SJSA1 (cell line): ENCODE results near the gene TCF7L2. TPM values are rescaled to one million over a fixed set of nuclear protein-coding genes. Genes with fewer than 3 reads are reported as not detected.
A peak's percentile ranks its signal among the peaks of the same experiment; 100 is the strongest.

Experiments
- DNase-seq, 2 experiments: peaks; one replicate each; pipeline ENCODE4 v3.0.0-alpha.2; 2015 to 2020; ENCODE audit warnings: low spot score in 2 of 2, low read depth in 1 of 2
- H3K27ac ChIP-seq: fragments of 250-450 bp; sonication (Bioruptor Pico); 2 replicates; pipeline ENCODE4 v1.5.1; 2020; ENCODE audit warnings: mild to moderate bottlenecking, moderate library complexity
- H3K27me3 ChIP-seq: fragments of 250-450 bp; sonication (Bioruptor Pico); replicated peaks from 2 replicates; pipeline ENCODE4 v1.5.1; 2020; ENCODE audit warnings: mild to moderate bottlenecking, moderate library complexity
- H3K36me3 ChIP-seq: fragments of 250-450 bp; sonication (Bioruptor Pico); 2 replicates; pipeline ENCODE4 v1.5.1; 2020; ENCODE audit warnings: mild to moderate bottlenecking
- H3K4me1 ChIP-seq: fragments of 250-450 bp; sonication (Bioruptor Pico); replicated peaks from 2 replicates; pipeline ENCODE4 v1.6.1; 2021; ENCODE audit warnings: mild to moderate bottlenecking
- H3K4me3 ChIP-seq: fragments of 250-450 bp; sonication (Bioruptor Pico); 2 replicates; pipeline ENCODE4 v1.5.1; 2020; ENCODE audit warnings: mild to moderate bottlenecking
- H3K9me3 ChIP-seq: fragments of 250-450 bp; sonication (Bioruptor Pico); replicated peaks from 2 replicates; pipeline ENCODE4 v1.5.1; 2020; ENCODE audit warnings: mild to moderate bottlenecking
- total RNA-seq: library from RNA; depleted of rRNA; stranded (reverse); fragments of >200 nt; shearing (Covaris generic); gene quantifications from 2 replicates; pipeline ENCODE4 v1.2.3, GENCODE V29; 2014

TCF7L2 gene
- total RNA-seq, 1 experiment from 2014 or later, result 4.4 TPM

DNA sequence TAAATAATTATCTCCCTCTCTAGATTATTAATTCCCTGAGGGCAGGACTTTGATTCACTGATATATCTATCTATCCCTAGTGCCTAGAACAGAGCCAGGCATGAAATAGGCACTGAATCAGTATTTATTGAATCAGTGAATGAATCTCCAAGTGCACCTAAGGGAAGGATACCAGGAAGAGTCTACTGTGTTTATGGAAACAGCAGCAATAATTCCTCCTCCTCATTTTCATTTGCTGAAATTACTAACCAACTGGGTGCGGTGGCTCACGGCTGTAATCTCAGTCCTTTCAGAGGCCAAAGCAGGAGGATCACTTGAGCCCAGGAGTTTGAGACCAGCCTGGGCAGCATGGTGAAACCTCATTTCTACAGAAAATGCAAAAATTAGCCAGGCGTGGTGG, 161.2 kb downstream of the TCF7L2 start:
- H3K4me1 ChIP-seq, result peaks cover 15% of the 10 kb centered on the region
- DNase-seq, result no peak
- no peaks in the 10 kb centered on the region for H3K36me3 ChIP-seq
- H3K9me3 ChIP-seq, result no peaks in the 10 kb centered on the region
- H3K27me3 ChIP-seq, result no peaks in the 10 kb centered on the region
- H3K27ac ChIP-seq, result no peak overlapping the region
- H3K4me3 ChIP-seq, result no peak overlapping the region

DNA sequence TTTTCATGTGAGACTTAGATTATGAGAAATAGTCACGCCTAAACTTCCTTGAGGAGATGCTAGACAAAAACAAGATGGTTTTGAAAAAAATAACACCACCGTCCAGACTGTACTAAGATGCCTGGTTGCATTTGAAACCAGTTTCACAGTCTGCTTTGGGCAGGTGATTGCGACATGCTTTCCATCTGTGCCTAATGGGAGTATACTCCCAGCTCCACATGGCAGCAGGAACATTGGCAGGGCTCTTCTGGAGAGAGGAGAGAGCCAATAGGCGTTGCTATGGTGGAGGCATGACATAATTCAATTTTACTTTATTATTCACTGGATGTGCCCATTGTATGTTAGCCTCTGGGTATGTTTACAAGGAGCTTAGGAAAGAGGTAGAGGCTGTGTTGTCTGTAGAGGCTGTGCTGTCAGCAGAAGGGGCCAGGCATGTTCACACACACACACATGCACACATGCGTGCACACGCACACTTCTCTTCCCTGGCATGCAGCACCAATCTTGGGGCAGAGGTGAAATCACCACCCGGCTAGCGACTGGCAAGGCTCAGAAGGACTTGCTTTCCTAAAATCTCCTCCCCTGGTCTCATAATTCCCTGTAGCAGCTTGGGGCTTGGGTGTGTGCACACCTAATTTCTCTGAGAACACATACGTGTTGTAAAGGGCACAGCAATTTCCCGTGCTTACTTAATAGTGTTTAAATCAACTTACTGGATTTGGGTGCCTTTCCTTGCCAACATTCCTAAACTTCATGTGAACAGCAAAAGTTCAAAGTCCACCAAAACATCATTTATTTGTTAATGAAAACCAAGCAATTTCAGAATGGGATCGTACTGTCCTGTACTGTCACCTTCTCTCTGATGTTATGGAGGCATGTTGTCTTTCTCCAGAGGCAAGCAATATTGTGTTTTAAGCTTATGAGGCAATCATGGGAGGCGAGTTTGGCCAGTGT, 162.1 kb downstream of the TCF7L2 start:
- DNase-seq, result no peak
- H3K36me3 ChIP-seq, result no peaks in the 10 kb centered on the region
- no peak overlapping the region for H3K27ac ChIP-seq
- no peak overlapping the region for H3K4me3 ChIP-seq
- no peaks in the 10 kb centered on the region for H3K27me3 ChIP-seq
- peaks cover 8% of the 10 kb centered on the region for H3K4me1 ChIP-seq
- H3K9me3 ChIP-seq, result no peaks in the 10 kb centered on the region

GRCh38 chr10:113113241-113113640, 163.2 kb downstream of the TCF7L2 start:
- Histone ChIP-seq H3K9me3 (no peaks in the 10 kb centered on the region), H3K4me1 (no peaks in the 10 kb centered on the region), H3K36me3 (no peaks in the 10 kb centered on the region), H3K27me3 (no peaks in the 10 kb centered on the region), H3K4me3 (no peak overlapping the region), H3K27ac (no peak overlapping the region)
- DNase-seq, result no peak

DNA sequence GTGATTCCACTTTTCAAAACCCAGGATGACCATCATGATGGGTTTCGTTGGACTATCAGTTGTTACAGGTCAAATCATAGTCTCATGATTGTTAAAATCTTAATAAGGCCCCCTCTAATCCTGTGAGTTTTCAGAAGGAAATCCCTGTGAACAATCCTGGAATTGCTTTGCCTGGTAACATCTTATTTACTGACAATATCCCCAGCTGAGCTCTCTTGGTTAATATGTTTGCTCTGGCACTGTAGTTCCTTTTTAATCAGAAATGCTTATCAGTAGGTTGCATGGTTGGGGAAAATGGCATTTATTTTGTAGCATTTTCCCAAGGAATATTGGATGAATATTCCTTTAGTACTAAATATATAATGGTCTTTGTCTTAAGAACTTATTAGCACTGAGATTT, 163.9 kb downstream of the TCF7L2 start:
- Histone ChIP-seq H3K36me3 (no peaks in the 10 kb centered on the region), H3K4me1 (no peaks in the 10 kb centered on the region), H3K27ac (no peak overlapping the region), H3K27me3 (no peaks in the 10 kb centered on the region), H3K4me3 (no peak overlapping the region), H3K9me3 (no peaks in the 10 kb centered on the region)
- no peak for DNase-seq

- Histone ChIP-seq H3K27ac (no peak overlapping the region), H3K4me1 (no peaks in the 10 kb centered on the region), H3K4me3 (no peak overlapping the region)
These were observed 165.5 kb downstream of the TCF7L2 start for GRCh38 chr10:113115556-113115955.

GRCh38 chr10:113118882-113119281, 168.8 kb downstream of the TCF7L2 start:
- no peaks in the 10 kb centered on the region; the same call in 1 of the 2 replicates for H3K4me1 ChIP-seq
- H3K9me3 ChIP-seq, result no peaks in the 10 kb centered on the region
- H3K27me3 ChIP-seq, result no peaks in the 10 kb centered on the region
- H3K36me3 ChIP-seq, result no peaks in the 10 kb centered on the region
- no peak overlapping the region for H3K27ac ChIP-seq
- DNase-seq, result no peak
- H3K4me3 ChIP-seq, result no peak overlapping the region

More at GRCh38 chr10:113115556-113115955, 165.5 kb downstream of the TCF7L2 start:
- Histone ChIP-seq H3K36me3 (no peaks in the 10 kb centered on the region), H3K9me3 (no peaks in the 10 kb centered on the region), H3K27me3 (no peaks in the 10 kb centered on the region)
- DNase-seq, result no peak

GRCh38 chr10:113119801-113120200, 169.8 kb downstream of the TCF7L2 start:
- no peak overlapping the region for H3K4me3 ChIP-seq
- no peak overlapping the region for H3K27ac ChIP-seq
- H3K27me3 ChIP-seq, result no peaks in the 10 kb centered on the region
- H3K9me3 ChIP-seq, result no peaks in the 10 kb centered on the region
- no peaks in the 10 kb centered on the region; the same call in 1 of the 2 replicates for H3K4me1 ChIP-seq
- no peak for DNase-seq
- no peaks in the 10 kb centered on the region for H3K36me3 ChIP-seq

GRCh38 chr10:113121153-113121552, 171.1 kb downstream of the TCF7L2 start:
- no peaks in the 10 kb centered on the region for H3K9me3 ChIP-seq
- H3K36me3 ChIP-seq, result no peaks in the 10 kb centered on the region
- H3K4me1 ChIP-seq, result peaks cover 8% of the 10 kb centered on the region
- DNase-seq, result no peak
- no peak overlapping the region for H3K27ac ChIP-seq
- no peaks in the 10 kb centered on the region for H3K27me3 ChIP-seq
- no peak overlapping the region for H3K4me3 ChIP-seq

GRCh38 chr10:113122947-113123346, 172.9 kb downstream of the TCF7L2 start:
- H3K4me3 ChIP-seq, result no peak overlapping the region
- H3K36me3 ChIP-seq, result no peaks in the 10 kb centered on the region

DNA sequence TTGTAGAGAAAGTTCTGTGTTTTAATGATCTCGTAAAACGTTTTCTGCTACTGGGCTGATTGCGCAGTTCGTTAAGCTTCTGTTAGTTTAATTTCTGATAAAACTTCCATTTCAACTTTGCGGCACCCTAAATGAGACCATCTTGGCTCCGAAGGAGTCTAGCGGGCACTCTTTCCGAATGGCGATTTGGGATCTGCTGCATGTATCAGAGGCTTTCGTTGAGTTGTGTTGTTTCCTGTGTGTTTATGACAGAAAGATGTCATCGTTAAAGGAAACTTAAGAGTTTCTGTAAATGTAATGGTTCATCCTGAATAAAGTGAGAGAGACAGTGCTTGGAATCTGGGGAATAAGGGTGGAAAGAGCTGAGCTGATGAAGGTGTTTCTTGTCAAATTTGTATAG, 174.7 kb downstream of the TCF7L2 start:
- Histone ChIP-seq H3K4me3 (no peak overlapping the region), H3K27me3 (no peaks in the 10 kb centered on the region), H3K9me3 (no peaks in the 10 kb centered on the region), H3K36me3 (no peaks in the 10 kb centered on the region), H3K4me1 (peaks cover 35% of the 10 kb centered on the region), H3K27ac (no peak overlapping the region)
- no peak for DNase-seq

More at GRCh38 chr10:113122947-113123346, 172.9 kb downstream of the TCF7L2 start:
- Histone ChIP-seq H3K9me3 (no peaks in the 10 kb centered on the region), H3K27me3 (no peaks in the 10 kb centered on the region), H3K27ac (no peak overlapping the region), H3K4me1 (peaks cover 23% of the 10 kb centered on the region)
- DNase-seq, result no peak

- Histone ChIP-seq H3K4me3 (no peak overlapping the region), H3K27ac (no peak overlapping the region), H3K27me3 (no peaks in the 10 kb centered on the region), H3K4me1 (peaks cover 42% of the 10 kb centered on the region), H3K9me3 (no peaks in the 10 kb centered on the region), H3K36me3 (no peaks in the 10 kb centered on the region)
- DNase-seq, result no peak
These were observed 175.6 kb downstream of the TCF7L2 start for GRCh38 chr10:113125612-113126011.

GRCh38 chr10:113126229-113127201, 176.5 kb downstream of the TCF7L2 start:
- H3K4me1 ChIP-seq, result peaks cover 49% of the 10 kb centered on the region
- H3K4me3 ChIP-seq, result peak overlapping the region; percentile 38
- H3K9me3 ChIP-seq, result no peaks in the 10 kb centered on the region
- peak overlapping the region; percentile 19; the same call in 1 of the 2 replicates for H3K27ac ChIP-seq
- no peaks in the 10 kb centered on the region for H3K36me3 ChIP-seq
- H3K27me3 ChIP-seq, result no peaks in the 10 kb centered on the region
- peak; percentile 77 to 78 for DNase-seq

DNA sequence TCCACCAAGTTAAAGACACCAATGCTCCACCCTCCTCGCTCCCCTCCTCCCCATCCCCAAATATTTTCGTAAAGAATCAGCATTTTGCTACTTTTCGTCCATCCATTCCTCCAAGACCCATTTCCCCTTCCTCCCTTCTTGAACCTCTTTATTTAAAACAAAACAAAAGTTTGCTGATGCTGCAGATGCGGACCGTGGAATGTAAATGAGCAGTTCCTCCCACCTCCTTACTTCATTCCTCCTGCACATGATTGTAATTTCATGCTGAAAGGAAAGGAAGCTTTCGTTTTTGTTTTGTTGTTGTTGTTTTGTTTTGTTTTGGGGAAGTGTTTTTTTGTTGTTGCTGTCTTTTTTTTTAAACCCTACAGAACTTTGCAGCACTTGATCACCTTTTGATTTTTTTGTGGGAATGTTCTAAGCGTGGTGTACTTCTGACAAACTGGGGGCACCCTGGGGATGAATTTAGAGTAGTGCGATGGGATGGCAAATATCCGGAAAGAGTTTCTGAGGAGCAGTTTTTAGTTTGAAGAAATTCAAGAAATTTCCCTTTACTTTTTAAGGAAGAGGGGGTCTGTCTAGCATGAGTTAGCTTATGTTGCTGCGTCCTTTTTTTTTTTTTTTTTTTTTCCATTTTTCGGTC, 177.3 kb downstream of the TCF7L2 start:
- Histone ChIP-seq H3K27me3 (no peaks in the 10 kb centered on the region), H3K27ac (peak overlapping the region; percentile 19; the same call in 1 of the 2 replicates), H3K36me3 (no peaks in the 10 kb centered on the region), H3K9me3 (no peaks in the 10 kb centered on the region), H3K4me3 (peak overlapping the region; percentile 38), H3K4me1 (peaks cover 56% of the 10 kb centered on the region)
- peak in 1 of 2 experiments; percentile 36 for DNase-seq
